Hepatocyte (in vitro differentiated cells): ENCODE data around the gene TSPAN16. TPM values are rescaled to one million over a fixed set of nuclear protein-coding genes. Genes with fewer than 3 reads are reported as not detected.

ENCODE experiments used
- DNase-seq: peaks from one replicate; pipeline ENCODE4 v3.0.0-alpha.2; 2016; ENCODE audit warnings: low spot score
- H2AFZ ChIP-seq: fragments of 200-600 bp; sonication (generic); 2 replicates; pipeline ENCODE4 v1.6.0; 2016; ENCODE audit warnings: antibody characterized with exemption, mild to moderate bottlenecking
- H3K27ac ChIP-seq: fragments of 200-600 bp; sonication (generic); 2 replicates; pipeline ENCODE4 v1.5.1; 2016; ENCODE audit warnings: mild to moderate bottlenecking
- H3K27me3 ChIP-seq: fragments of 200-600 bp; sonication (generic); 2 replicates; pipeline ENCODE4 v1.6.1; 2016
- H3K36me3 ChIP-seq: fragments of 200-600 bp; sonication (generic); replicated peaks from 2 replicates; pipeline ENCODE4 v1.5.1; 2016; ENCODE audit warnings: low read depth; ENCODE audit not compliant: insufficient read depth
- H3K4me1 ChIP-seq: fragments of 200-600 bp; sonication (generic); 2 replicates; pipeline ENCODE4 v1.5.1; 2016; ENCODE audit warnings: mild to moderate bottlenecking, moderate library complexity; ENCODE audit not compliant: insufficient read depth
- H3K4me2 ChIP-seq: fragments of 200-600 bp; sonication (generic); 2 replicates; pipeline ENCODE4 v1.6.0; 2016
- H3K4me3 ChIP-seq: fragments of 200-600 bp; sonication (generic); 2 replicates; pipeline ENCODE4 v1.5.1; 2016; ENCODE audit warnings: mild to moderate bottlenecking
- H3K79me2 ChIP-seq: fragments of 200-600 bp; sonication (generic); 2 replicates; pipeline ENCODE4 v1.6.0; 2017; ENCODE audit warnings: mild to moderate bottlenecking
- H3K9me2 ChIP-seq: fragments of 200-600 bp; sonication (generic); replicated peaks from 2 replicates; pipeline ENCODE4 v1.6.0; 2017; ENCODE audit warnings: mild to moderate bottlenecking; ENCODE audit not compliant: insufficient read depth
- H3K9me3 ChIP-seq: fragments of 200-600 bp; sonication (generic); 2 replicates; pipeline ENCODE4 v1.5.1; 2016; ENCODE audit warnings: low read depth, mild to moderate bottlenecking
- H4K20me1 ChIP-seq: fragments of 200-600 bp; sonication (generic); 2 replicates; pipeline ENCODE4 v1.6.0; 2016; ENCODE audit warnings: mild to moderate bottlenecking; ENCODE audit not compliant: insufficient read depth, poor library complexity, severe bottlenecking
- CTCF ChIP-seq: fragments of 200-600 bp; sonication (generic); IDR thresholded peaks from 2 replicates; pipeline ENCODE4 v1.5.1; 2016; ENCODE audit warnings: antibody characterized with exemption, mild to moderate bottlenecking; ENCODE audit not compliant: poor library complexity
- EZH2 ChIP-seq: fragments of 200-600 bp; sonication (generic); IDR thresholded peaks from 2 replicates; pipeline ENCODE4 v1.6.1; 2016; ENCODE audit warnings: antibody characterized with exemption, mild to moderate bottlenecking, borderline replicate concordance
- EZH2phosphoT487 ChIP-seq: fragments of 200-600 bp; sonication (generic); IDR thresholded peaks from one replicate; pipeline ENCODE4 v1.6.1; 2018; ENCODE audit warnings: antibody characterized with exemption, mild to moderate bottlenecking, low read depth, moderate library complexity; ENCODE audit not compliant: unreplicated experiment, severe bottlenecking
- WGBS: methylation state at CpG from one replicate; pipeline ENCODE4 v1.1.6; 2016; ENCODE audit warnings: low lambda C conversion rate; ENCODE audit errors: missing lambda C conversion rate; 5-methylcytosine and 5-hydroxymethylcytosine counted together
- polyA plus RNA-seq: library from polyadenylated mRNA; unstranded; fragments of >200 nt; fragmentation: Nextera tagmentation; extraction: Ambion mirVana; gene quantifications from 2 replicates; pipeline ENCODE4 v1.2.1, GENCODE V29; 2016
- total RNA-seq: library from RNA; depleted of rRNA; stranded (reverse); fragments of >200 nt; gene quantifications from 2 replicates; pipeline ENCODE4 v1.2.3, GENCODE V29; 2014

TSPAN16 gene
- total and polyA plus RNA-seq, 2 experiments from 2014 or later: not detected

- Histone ChIP-seq H3K79me2 (no peaks in the 10 kb centered on the region), H3K9me3 (no peaks in the 10 kb centered on the region), H3K4me2 (peak overlapping the region; percentile 21), H3K36me3 (no peaks in the 10 kb centered on the region), H3K4me1 (peaks cover 31% of the 10 kb centered on the region), H2AFZ (no peak overlapping the region), H3K27ac (peak overlapping the region; percentile 81), H3K9me2 (no peaks in the 10 kb centered on the region), H3K27me3 (no peaks in the 10 kb centered on the region), H3K4me3 (no peak overlapping the region), H4K20me1 (no peaks in the 10 kb centered on the region)
- WGBS: 32% methylated on average over 7 of the region's 7 CpGs
- no peak for DNase-seq
- TF ChIP-seq CTCF: no peak
Observed at GRCh38 chr19:11322269-11323024, 26.5 kb downstream of the TSPAN16 start.

GRCh38 chr19:11323601-11324078, 27.7 kb downstream of the TSPAN16 start:
- Histone ChIP-seq H2AFZ (no peak overlapping the region), H3K36me3 (no peaks in the 10 kb centered on the region), H3K4me2 (peak overlapping the region; percentile 65)

GRCh38 chr19:11324079-11324661, 28.2 kb downstream of the TSPAN16 start:
- H3K9me2 ChIP-seq: no peaks in the 10 kb centered on the region
- peak overlapping the region; percentile 81 for H3K27ac ChIP-seq
- H3K27me3 ChIP-seq: no peaks in the 10 kb centered on the region
- DNase-seq: peak; percentile 81
- no peaks in the 10 kb centered on the region for H3K36me3 ChIP-seq
- H4K20me1 ChIP-seq: no peaks in the 10 kb centered on the region
- TF ChIP-seq EZH2phosphoT487 (no peak), EZH2 (no peak), CTCF (no peak)
- 39% methylated on average over 10 of the region's 10 CpGs for WGBS
- H3K4me3 ChIP-seq: no peak overlapping the region
- no peak overlapping the region for H2AFZ ChIP-seq
- H3K4me2 ChIP-seq: peak overlapping the region; percentile 65
- H3K4me1 ChIP-seq: peaks cover 31% of the 10 kb centered on the region
- H3K9me3 ChIP-seq: no peaks in the 10 kb centered on the region
- H3K79me2 ChIP-seq: no peaks in the 10 kb centered on the region

More at GRCh38 chr19:11323601-11324078, 27.7 kb downstream of the TSPAN16 start:
- TF ChIP-seq CTCF (no peak), EZH2 (no peak), EZH2phosphoT487 (no peak)
- WGBS: 75% methylated on average over 5 of the region's 5 CpGs
- no peak overlapping the region for H3K4me3 ChIP-seq
- no peaks in the 10 kb centered on the region for H3K27me3 ChIP-seq
- H4K20me1 ChIP-seq: no peaks in the 10 kb centered on the region
- peak overlapping the region; percentile 81 for H3K27ac ChIP-seq
- peaks cover 31% of the 10 kb centered on the region for H3K4me1 ChIP-seq
- H3K9me2 ChIP-seq: no peaks in the 10 kb centered on the region
- H3K79me2 ChIP-seq: no peaks in the 10 kb centered on the region
- no peak for DNase-seq
- no peaks in the 10 kb centered on the region for H3K9me3 ChIP-seq
